ENCODE measurements around the gene ABCA3.

ABCA3 gene

GRCh38 chr16:2343211-2343610 lies 2.7 kb upstream of the ABCA3 start:
- no peak for DNase-seq

GRCh38 chr16:2341456-2342447 lies 1.2 kb upstream of the ABCA3 start:
- DNase-seq: peak; percentile 47

DNA sequence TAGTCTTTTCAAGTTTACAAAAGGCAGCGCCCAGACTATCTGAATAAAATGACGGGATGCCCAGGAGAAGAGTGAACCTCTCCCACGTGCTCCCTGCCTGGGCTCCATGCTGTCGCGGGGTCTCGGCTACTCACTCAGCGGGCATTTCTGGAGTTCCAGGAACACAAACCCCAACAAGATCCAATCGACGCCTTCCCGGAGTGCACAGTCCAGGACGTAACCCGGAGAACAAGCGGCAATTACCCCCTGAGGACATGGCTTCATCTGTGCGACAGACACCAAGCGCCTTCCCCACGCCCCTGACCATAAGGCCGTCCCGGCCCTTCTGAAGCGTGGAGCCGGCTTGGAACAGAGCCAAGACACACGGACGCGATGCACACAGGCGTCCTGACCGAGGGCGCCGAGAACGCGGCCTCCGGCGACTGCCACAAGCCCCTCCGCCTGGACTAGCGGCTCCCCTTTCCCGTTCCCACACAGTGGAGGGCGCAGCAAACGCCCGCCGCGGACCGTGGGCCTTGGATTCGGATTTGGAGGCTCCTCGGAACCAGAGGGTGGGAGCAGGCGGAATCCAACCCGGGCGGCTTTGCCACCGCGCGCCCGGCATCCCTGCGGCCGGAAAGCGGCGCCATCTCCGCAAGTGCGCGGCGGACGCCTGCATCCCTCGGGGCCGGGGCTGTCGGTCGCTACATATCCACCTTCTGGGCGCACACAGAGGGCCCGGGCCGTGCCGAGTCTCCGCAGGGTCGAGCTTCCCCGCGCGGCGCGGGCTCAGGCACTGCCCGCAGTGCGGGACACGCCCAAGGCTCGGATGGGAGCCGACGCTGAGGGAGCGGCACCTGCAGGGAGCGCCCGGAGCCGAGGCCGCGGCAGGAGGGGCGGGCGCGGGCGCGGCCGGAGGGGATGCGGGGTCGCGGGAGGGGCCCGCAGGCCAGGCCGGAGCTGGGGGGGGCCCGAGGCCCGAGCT lies 725 bp downstream of the ABCA3 start:
- DNase-seq: peak; percentile 57

DNA sequence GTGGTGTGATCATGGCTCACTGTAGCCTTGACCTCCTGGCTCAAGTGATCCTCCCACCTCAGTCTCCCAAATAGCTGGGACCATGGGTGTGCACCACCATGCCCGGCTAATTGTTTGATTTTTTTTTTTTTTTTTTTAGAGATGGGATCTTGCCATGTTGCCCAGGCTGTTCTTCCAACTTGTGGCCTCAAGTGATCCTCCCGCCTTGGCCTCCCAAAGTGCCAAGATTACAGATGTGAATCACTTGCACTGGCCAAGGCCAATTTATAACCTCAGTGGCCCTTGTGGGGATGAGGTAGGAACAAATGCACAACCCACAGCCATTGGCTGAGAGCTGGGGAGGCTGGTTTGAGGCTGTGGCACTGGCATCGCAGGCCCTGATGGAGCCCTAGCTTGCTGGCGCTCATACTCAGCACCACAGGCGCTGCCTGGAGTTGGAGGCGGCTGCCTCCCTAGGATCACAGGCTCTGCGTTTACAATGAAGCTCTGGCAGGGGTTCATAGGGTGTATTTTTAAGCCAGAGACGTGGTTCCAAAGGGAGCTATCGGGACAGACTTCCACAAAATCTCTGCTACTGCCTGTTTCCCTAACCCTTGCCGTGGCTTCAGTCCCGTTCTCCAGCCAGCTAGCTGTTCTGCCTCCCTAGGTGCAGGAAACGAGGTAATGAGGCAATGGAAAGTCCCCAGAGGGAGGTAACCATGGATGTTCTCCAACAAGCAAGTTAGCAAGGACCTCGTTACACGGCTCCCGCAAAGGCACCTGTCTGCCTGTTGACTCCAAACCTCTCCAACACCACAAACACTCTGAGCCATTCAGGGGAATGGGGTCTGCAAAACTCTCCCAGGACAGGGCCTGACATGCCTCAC lies 2.9 kb downstream of the ABCA3 start:
- DNase-seq: no peak

GRCh38 chr16:2335286-2335895 lies 5.1 kb downstream of the ABCA3 start:
- DNase-seq: no peak

GRCh38 chr16:2333772-2334379 lies 6.7 kb downstream of the ABCA3 start:
- no peak for DNase-seq

GRCh38 chr16:2333231-2333630 lies 7.3 kb downstream of the ABCA3 start:
- no peak for DNase-seq

GRCh38 chr16:2331931-2332267 lies 8.6 kb downstream of the ABCA3 start:
- no peak for DNase-seq

GRCh38 chr16:2331199-2331930 lies 9.2 kb downstream of the ABCA3 start:
- no peak for DNase-seq

DNA sequence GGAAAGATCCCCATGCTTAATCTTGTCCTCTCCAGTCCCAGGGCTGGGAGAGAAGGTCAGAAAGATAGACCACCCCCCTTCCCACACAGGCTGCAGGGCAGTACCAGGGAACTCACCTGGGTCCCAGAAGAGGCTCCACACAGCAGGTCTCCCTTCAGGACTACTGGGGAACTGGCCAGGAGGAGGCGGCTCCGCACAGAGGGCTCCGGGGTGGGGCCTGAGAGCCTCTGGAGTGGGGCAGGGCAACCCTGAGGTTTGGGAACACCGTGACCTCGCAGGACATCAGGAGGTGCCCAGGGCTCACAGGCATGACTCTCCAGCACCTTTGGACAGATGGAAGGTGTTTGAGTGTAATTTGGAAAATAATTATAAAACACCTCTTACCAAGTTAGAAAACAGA lies 11.0 kb downstream of the ABCA3 start:
- DNase-seq: no peak

DNA sequence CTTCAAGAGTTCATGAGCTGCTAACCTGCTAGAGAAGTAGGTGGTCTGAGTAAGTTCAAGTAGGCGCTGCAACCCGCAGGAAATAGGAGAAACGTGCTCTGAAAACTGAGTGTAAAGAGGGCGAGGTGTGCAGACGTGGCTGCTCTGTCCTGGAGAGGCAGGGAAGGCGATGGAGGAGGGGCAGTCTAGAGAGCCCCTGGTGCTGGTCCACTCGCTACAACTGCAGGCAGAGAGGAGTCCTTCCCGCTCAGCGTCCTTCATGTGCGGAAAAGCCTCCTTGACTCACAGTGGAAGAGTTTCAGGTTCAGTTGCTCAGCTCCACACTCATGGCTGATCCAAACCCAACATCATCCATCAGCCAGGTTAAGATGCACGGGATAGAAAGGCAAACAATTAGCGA lies 12.1 kb downstream of the ABCA3 start:
- DNase-seq: no peak

GRCh38 chr16:2326191-2326590 lies 14.3 kb downstream of the ABCA3 start:
- DNase-seq: no peak

GRCh38 chr16:2325791-2326190 lies 14.7 kb downstream of the ABCA3 start:
- no peak for DNase-seq

- DNase-seq: no peak
These were observed 15.3 kb downstream of the ABCA3 start for GRCh38 chr16:2325181-2325580.

DNA sequence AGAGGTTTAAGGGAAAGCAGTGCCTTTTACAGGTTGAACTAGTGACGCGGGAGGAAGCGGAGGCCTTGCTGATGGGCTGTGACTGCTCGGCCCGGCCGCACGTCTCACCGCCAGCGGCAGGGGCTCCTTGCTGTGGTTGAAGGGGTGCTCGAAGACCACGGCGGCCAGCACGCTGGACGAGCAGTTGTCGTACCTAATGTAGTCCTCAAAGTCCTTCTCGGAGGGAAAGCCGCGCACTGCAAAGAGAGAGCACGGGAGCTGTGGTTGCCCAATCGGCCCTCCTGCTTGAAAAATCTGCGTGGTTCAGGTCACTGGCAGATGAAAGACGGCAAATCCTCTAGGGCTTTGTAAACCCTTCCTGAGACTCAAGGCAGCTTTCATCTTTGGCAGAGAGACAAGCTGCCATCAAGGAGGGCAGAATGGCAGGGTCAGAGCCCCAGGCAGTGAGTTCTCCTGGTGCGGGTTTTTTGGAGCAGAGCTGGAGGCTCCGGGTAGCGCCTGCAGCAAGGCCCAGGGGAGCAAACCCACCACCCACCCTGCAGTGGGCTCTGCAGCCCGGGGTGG lies 16.1 kb downstream of the ABCA3 start:
- DNase-seq: no peak

DNA sequence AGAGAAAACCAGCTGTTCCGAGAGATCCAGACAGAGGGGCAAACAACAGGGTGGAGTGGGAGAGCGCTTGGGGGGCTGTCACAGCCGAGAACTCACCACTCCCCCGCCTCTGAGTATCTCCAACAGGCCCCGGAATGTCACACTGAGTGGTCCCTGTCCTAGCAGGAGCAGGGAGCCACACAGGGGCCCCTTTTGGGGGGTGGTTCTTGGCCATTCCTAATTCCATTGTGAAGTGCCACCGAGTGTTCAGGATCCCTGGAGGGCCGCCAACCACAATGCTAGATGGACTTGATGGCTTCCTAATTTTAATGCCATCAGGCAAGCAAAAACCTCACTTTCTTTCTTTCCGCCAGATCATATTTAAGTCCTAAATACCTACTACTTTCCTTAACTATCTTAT lies 16.8 kb downstream of the ABCA3 start:
- DNase-seq: no peak

GRCh38 chr16:2319606-2320005 lies 20.9 kb downstream of the ABCA3 start:
- no peak for DNase-seq

GRCh38 chr16:2317231-2318020 lies 23.1 kb downstream of the ABCA3 start:
- no peak for DNase-seq

- no peak for DNase-seq
These were observed 32.2 kb downstream of the ABCA3 start for GRCh38 chr16:2308089-2308962.
